Psoas muscle (tissue), 8 donors: ENCODE measurements around the gene BRCA2. TPM values are rescaled to one million over a fixed set of nuclear protein-coding genes. Genes with fewer than 3 reads are reported as not detected.

ENCODE experiments used
- ATAC-seq, 4 donors: fragments of 200-7000 bp; cut with Tn5 transposase; one replicate each; pipeline ENCODE4 v1.9.1; 2020; ENCODE audit warnings: moderate library complexity in 3 of 4, mild to moderate bottlenecking in 2 of 4
- DNase-seq, 2 donors: peaks; one replicate each; pipeline ENCODE4 v3.0.0-alpha.2; 2020
- H3K27ac ChIP-seq: fragments of 200-600 bp; one replicate; pipeline ENCODE4 v1.8.0; 2022
- H3K27me3 ChIP-seq, 3 donors: fragments of 200-600 bp in 1 of 3; one replicate each; pipeline versions ENCODE4 v1.6.1 to v1.8.0; 2013 to 2022; ENCODE audit warnings: low read length in 2 of 3, mild to moderate bottlenecking in 2 of 3, moderate library complexity in 1 of 3; ENCODE audit not compliant: insufficient read depth in 3 of 3
- H3K36me3 ChIP-seq, 2 donors: fragments of 200-600 bp in 1 of 2; one replicate each; pipeline versions ENCODE4 v1.6.1 to v1.8.0; 2013 to 2022; ENCODE audit warnings: low read depth in 1 of 2, mild to moderate bottlenecking in 1 of 2, moderate library complexity in 1 of 2; ENCODE audit not compliant: insufficient read depth in 1 of 2
- H3K4me1 ChIP-seq: fragments of 200-600 bp; one replicate; pipeline ENCODE4 v1.8.0; 2022
- H3K4me3 ChIP-seq: fragments of 200-600 bp; one replicate; pipeline ENCODE4 v1.8.0; 2022; ENCODE audit warnings: mild to moderate bottlenecking
- H3K9me3 ChIP-seq: fragments of 200-600 bp; one replicate; pipeline ENCODE4 v1.8.0; 2022
- CTCF ChIP-seq: fragments of 200-600 bp; IDR thresholded peaks from one replicate; pipeline ENCODE4 v1.8.0; 2022; ENCODE audit warnings: antibody characterized with exemption
- WGBS, 3 donors: extraction: QIAGEN DNeasy Blood & Tissue Kit; methylation state at CpG; one replicate each; pipeline versions ENCODE4 v1.1.6 to v1.1.7; 2013; 5-methylcytosine and 5-hydroxymethylcytosine counted together
- intact Hi-C, 2 donors: fragments of 100-400 bp; cut with DNase I; formaldehyde crosslinking; loops; one replicate each; pipeline versions ENCODE4 v1.11.0 to v1.14.2; 2022
- polyA plus RNA-seq, 3 donors: library from polyadenylated mRNA; stranded (reverse); fragments of 200-250 nt; gene quantifications; one replicate each; pipeline ENCODE4 v1.2.3, GENCODE V29; 2013
- total RNA-seq, 4 donors: library from RNA; stranded (reverse); fragmentation: NEBNext Ultra II Directional in 2 of 4; extraction: Animal tissue kit (Norgen Biotek cat#: 25700) in 2 of 4; gene quantifications; one replicate each; pipeline versions ENCODE4 v1.2.1 to v1.2.4, GENCODE V29; 2021 to 2023
- donor health status: healthy with polysubstance abuse.
- donor health status: DM: no; HTN: no; CAD: no; lungs with moderate emphysema.
- donor health status: Bipolar disorder and iron deficiency.
- donor health status: healthy.
- donor health status: DM: yes; HTN: yes; CAD: no.
- donor health status: DM: no; HTN: no; CAD: no.
- donor health status: DM: no; HTN: no; CAD: no.
- donor health status: DM: yes; HTN: yes; CAD: no.

The BRCA2 gene
- total and polyA plus RNA-seq, 7 donors, result 0.01 to 0.34 (median 0.11) TPM

GRCh38 chr13:32314271-32315237 lies 754 bp upstream of the BRCA2 start:
- DNase-seq, result peak; percentile 34 to 57
- Histone ChIP-seq H3K9me3 (no peaks in the 10 kb centered on the region), H3K27ac (peak overlapping the region; percentile 89), H3K4me1 (no peaks in the 10 kb centered on the region), H3K27me3 (no peaks in the 10 kb centered on the region), H3K36me3 (no peaks in the 10 kb centered on the region), H3K4me3 (peak overlapping the region; percentile 73)
- intact Hi-C loops, result loop anchor here (5.0 to 10.0 kb wide), 4 partner anchors 297 to 407 kb away; no protein-coding TSS in a partner anchor
- WGBS, 3 donors, result 71 to 75% (median 74%) methylated on average over 32 of the region's 32 CpGs
- TF ChIP-seq CTCF, result no peak
- ATAC-seq, result peak; percentile 25 to 58 (median 40)

- no peaks in the 10 kb centered on the region for H3K27me3 ChIP-seq
- intact Hi-C loops, result loop anchor here in 1 of 2 donors (10.0 kb wide), 1 partner anchor 301 kb away; no protein-coding TSS in a partner anchor
- 0 to 1% (median 1%) methylated on average over 13 of the region's 13 CpGs for WGBS, 3 donors
- no peaks in the 10 kb centered on the region for H3K36me3 ChIP-seq
- no peaks in the 10 kb centered on the region for H3K9me3 ChIP-seq
- no peaks in the 10 kb centered on the region for H3K4me1 ChIP-seq
- DNase-seq, result peak in 1 of 2 donors; percentile 49
- H3K4me3 ChIP-seq, result peak overlapping the region; percentile 73
- H3K27ac ChIP-seq, result peak overlapping the region; percentile 89
- no peak for TF ChIP-seq CTCF
- ATAC-seq, result no peak
These were observed 676 bp downstream of the BRCA2 start for GRCh38 chr13:32316028-32316339.

- no peaks in the 10 kb centered on the region for H3K9me3 ChIP-seq
- H3K4me3 ChIP-seq, result peak overlapping the region; percentile 73
- H3K27me3 ChIP-seq, result no peaks in the 10 kb centered on the region
- intact Hi-C loops, result loop anchor here in 1 of 2 donors (10.0 kb wide), 1 partner anchor 302 kb away; no protein-coding TSS in a partner anchor
- no peak for DNase-seq
- H3K27ac ChIP-seq, result no peak overlapping the region
- 58 to 66% (median 64%) methylated on average over 6 of the region's 6 CpGs for WGBS, 3 donors
- H3K36me3 ChIP-seq, result no peaks in the 10 kb centered on the region
- TF ChIP-seq CTCF, result no peak
- H3K4me1 ChIP-seq, result no peaks in the 10 kb centered on the region
- ATAC-seq, result no peak
These were observed 1.2 kb downstream of the BRCA2 start for GRCh38 chr13:32316501-32316900.

- no peak for ATAC-seq
- intact Hi-C loops, result loop anchor here in 1 of 2 donors (10.0 kb wide), 1 partner anchor 303 kb away; no protein-coding TSS in a partner anchor
- DNase-seq, result no peak
- H3K4me1 ChIP-seq, result no peaks in the 10 kb centered on the region
- WGBS, 3 donors, result 87 to 89% (median 88%) methylated on average over 2 of the region's 2 CpGs
- no peak for TF ChIP-seq CTCF
- no peak overlapping the region for H3K4me3 ChIP-seq
- no peaks in the 10 kb centered on the region for H3K9me3 ChIP-seq
- no peak overlapping the region for H3K27ac ChIP-seq
- no peaks in the 10 kb centered on the region for H3K36me3 ChIP-seq
- H3K27me3 ChIP-seq, result no peaks in the 10 kb centered on the region
These were observed 2.6 kb downstream of the BRCA2 start for GRCh38 chr13:32317716-32318465.
